Ascending aorta (tissue), 2 donors: ENCODE data around the gene ENAH. TPM values are rescaled to one million over a fixed set of nuclear protein-coding genes. Genes with fewer than 3 reads are reported as not detected.

Source experiments
- DNase-seq, 2 donors: peaks; one replicate each; pipeline ENCODE4 v3.0.0-alpha.2; 2019; ENCODE audit warnings: low spot score in 2 of 2
- H3K27ac ChIP-seq, 2 donors: fragments of 200-600 bp; sonication (generic); one replicate each; pipeline ENCODE4 v1.5.1; 2016 to 2017; ENCODE audit warnings: mild to moderate bottlenecking in 1 of 2
- H3K27me3 ChIP-seq: fragments of 200-600 bp; sonication (generic); one replicate; pipeline ENCODE4 v1.5.1; 2017
- H3K36me3 ChIP-seq, 2 donors: fragments of 200-600 bp; sonication (generic); one replicate each; pipeline ENCODE4 v1.5.1; 2016
- H3K4me1 ChIP-seq, 2 donors: fragments of 200-600 bp; sonication (generic); one replicate each; pipeline ENCODE4 v1.5.1; 2016 to 2017; ENCODE audit warnings: mild to moderate bottlenecking in 1 of 2
- H3K4me3 ChIP-seq, 2 donors: fragments of 200-600 bp; sonication (generic); one replicate each; pipeline ENCODE4 v1.5.1; 2016 to 2017; ENCODE audit warnings: mild to moderate bottlenecking in 1 of 2
- H3K9me3 ChIP-seq, 2 donors: fragments of 200-600 bp; sonication (generic); one replicate each; pipeline ENCODE4 v1.5.1; 2016
- intact Hi-C: fragments of 100-400 bp; cut with DNase I; formaldehyde crosslinking; loops from one replicate; pipeline ENCODE4 v1.15.1; 2023
- total RNA-seq: library from RNA; depleted of rRNA; stranded (reverse); fragments of >200 nt; gene quantifications from one replicate; pipeline ENCODE4 v1.1.0, GENCODE V29; 2016
- TF ChIP-seq, protein P1 (sequence below), 3 experiments: fragments of 200-600 bp in 2 of 3; fragments of 450-650 bp in 1 of 3; sonication (generic) in 2 of 3; IDR thresholded peaks; one replicate each; pipeline ENCODE4 v1.5.1; 2016 to 2019; ENCODE audit warnings: antibody characterized with exemption in 3 of 3, mild to moderate bottlenecking in 1 of 3, moderate library complexity in 1 of 3

ENAH gene
- total RNA-seq, 1 donor from 2014 or later, result 103 TPM

DNA sequence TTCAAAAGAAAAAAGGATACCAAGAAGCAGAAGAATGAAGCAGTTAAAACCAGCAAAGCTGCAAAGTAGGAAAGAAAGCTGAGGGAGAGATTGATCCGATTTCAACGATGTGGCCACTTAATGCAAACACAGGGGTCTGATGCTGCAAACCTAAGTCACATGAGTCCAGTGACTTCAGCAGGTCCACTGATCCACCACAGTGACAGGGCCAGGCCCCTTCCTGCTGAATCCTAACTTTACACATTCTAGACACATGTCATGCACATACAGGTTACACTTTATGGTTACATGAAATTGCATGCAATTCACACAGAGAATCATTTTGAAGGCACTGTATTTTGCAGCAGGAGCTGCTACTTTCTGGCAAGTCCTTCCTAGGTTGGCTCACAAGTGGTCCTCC lies 166.1 kb downstream of the ENAH start:
- Histone ChIP-seq H3K9me3 (no peaks in the 10 kb centered on the region), H3K36me3 (no peaks in the 10 kb centered on the region), H3K27ac (no peak overlapping the region), H3K4me1 (peaks cover 0 to 14% of the 10 kb centered on the region in 2 donors), H3K4me3 (no peak overlapping the region), H3K27me3 (no peaks in the 10 kb centered on the region)
- intact Hi-C loops, result no loop called here
- TF ChIP-seq, protein P1, sequence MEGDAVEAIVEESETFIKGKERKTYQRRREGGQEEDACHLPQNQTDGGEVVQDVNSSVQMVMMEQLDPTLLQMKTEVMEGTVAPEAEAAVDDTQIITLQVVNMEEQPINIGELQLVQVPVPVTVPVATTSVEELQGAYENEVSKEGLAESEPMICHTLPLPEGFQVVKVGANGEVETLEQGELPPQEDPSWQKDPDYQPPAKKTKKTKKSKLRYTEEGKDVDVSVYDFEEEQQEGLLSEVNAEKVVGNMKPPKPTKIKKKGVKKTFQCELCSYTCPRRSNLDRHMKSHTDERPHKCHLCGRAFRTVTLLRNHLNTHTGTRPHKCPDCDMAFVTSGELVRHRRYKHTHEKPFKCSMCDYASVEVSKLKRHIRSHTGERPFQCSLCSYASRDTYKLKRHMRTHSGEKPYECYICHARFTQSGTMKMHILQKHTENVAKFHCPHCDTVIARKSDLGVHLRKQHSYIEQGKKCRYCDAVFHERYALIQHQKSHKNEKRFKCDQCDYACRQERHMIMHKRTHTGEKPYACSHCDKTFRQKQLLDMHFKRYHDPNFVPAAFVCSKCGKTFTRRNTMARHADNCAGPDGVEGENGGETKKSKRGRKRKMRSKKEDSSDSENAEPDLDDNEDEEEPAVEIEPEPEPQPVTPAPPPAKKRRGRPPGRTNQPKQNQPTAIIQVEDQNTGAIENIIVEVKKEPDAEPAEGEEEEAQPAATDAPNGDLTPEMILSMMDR (IDR thresholded peaks at IDR 0.05), result no peak
- DNase-seq, result no peak

DNA sequence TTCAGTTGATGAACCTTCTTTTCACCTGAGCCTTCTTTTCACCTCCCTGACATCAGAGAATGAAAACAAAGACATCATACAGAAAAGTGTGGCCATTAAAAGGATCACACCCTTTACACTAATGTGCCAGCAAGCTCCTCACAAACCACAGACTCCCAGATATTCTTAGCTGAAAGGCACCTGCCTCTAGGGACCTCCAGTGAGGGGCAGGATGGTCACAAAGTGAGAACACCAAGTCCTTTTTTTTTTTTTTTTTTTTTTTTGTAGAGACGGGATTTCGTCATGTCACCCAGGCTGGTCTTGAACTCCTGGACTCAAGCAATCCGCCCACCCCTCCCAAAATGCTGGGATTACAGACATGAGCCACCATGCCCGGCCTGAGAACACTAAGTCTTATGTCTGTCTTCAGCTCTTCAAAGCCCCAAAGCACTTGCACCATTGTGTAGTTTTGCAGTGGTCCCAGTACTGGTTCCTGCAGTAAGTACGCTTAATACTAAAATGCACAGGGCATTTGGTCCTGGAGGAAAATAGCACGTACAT lies 166.9 kb downstream of the ENAH start:
- Histone ChIP-seq H3K36me3 (no peaks in the 10 kb centered on the region), H3K4me3 (no peak overlapping the region), H3K27ac (no peak overlapping the region), H3K27me3 (no peaks in the 10 kb centered on the region), H3K4me1 (peaks cover 0 to 17% of the 10 kb centered on the region in 2 donors), H3K9me3 (no peaks in the 10 kb centered on the region)
- no peak for DNase-seq
- TF ChIP-seq, protein P1 (IDR thresholded peaks at IDR 0.05), result no peak
- intact Hi-C loops, result no loop called here

DNA sequence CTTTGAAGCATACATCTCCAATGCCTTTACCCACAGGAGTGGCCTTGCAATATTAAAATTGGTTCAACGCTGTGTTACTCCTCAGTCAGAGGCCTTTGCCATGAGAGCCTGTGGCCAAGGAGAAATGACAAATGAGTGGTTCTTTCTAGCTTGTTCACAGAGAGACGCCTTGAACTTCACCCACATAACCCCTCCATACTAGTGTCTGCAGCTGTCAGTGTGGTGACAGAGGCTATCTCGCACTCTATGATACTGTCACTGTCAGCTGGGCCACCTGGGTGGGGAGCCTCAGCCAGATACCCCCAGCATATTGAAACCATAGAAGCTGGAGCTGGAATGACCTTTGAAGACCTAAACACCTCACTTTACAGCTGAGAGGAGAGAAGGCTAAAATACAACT lies 167.7 kb downstream of the ENAH start:
- no peak overlapping the region for H3K27ac ChIP-seq
- no peak for DNase-seq
- TF ChIP-seq, protein P1 (IDR thresholded peaks at IDR 0.05), result no peak
- intact Hi-C loops, result no loop called here
- H3K9me3 ChIP-seq, result no peaks in the 10 kb centered on the region
- no peaks in the 10 kb centered on the region for H3K27me3 ChIP-seq
- H3K4me1 ChIP-seq, result peaks cover 0 to 17% of the 10 kb centered on the region in 2 donors
- H3K4me3 ChIP-seq, result no peak overlapping the region
- no peaks in the 10 kb centered on the region for H3K36me3 ChIP-seq

DNA sequence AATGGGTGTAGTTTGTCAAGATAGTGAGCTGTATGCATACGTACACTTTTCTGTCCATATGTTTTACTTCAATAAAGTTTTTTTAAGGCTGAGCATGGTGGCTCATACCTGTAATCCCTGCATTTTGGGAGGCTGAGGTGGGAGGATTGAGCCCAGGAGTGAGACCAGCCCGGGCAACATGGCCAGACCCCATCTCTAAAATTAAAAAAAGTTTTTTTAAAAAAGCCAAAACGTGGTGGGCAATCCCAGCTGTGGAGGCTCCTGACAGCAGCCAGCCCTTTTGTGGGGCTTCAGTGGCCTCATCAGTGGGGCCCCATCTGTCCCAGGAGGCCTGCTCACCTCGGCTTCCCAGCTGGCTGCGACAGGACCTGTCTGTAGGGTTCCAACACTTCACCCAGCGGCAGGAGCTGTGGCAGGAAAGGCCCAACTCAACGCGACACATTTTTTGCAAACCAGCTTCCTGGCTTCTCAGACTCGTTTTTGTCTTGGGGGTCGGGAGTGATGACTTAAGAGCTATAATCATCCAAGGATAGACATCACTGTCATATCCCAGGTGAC lies 168.2 kb downstream of the ENAH start:
- Histone ChIP-seq H3K27me3 (no peaks in the 10 kb centered on the region), H3K4me3 (no peak overlapping the region), H3K27ac (no peak overlapping the region), H3K4me1 (peaks cover 0 to 17% of the 10 kb centered on the region in 2 donors), H3K36me3 (no peaks in the 10 kb centered on the region), H3K9me3 (no peaks in the 10 kb centered on the region)
- TF ChIP-seq, protein P1 (IDR thresholded peaks at IDR 0.05), result no peak
- intact Hi-C loops, result no loop called here
- DNase-seq, result no peak

DNA sequence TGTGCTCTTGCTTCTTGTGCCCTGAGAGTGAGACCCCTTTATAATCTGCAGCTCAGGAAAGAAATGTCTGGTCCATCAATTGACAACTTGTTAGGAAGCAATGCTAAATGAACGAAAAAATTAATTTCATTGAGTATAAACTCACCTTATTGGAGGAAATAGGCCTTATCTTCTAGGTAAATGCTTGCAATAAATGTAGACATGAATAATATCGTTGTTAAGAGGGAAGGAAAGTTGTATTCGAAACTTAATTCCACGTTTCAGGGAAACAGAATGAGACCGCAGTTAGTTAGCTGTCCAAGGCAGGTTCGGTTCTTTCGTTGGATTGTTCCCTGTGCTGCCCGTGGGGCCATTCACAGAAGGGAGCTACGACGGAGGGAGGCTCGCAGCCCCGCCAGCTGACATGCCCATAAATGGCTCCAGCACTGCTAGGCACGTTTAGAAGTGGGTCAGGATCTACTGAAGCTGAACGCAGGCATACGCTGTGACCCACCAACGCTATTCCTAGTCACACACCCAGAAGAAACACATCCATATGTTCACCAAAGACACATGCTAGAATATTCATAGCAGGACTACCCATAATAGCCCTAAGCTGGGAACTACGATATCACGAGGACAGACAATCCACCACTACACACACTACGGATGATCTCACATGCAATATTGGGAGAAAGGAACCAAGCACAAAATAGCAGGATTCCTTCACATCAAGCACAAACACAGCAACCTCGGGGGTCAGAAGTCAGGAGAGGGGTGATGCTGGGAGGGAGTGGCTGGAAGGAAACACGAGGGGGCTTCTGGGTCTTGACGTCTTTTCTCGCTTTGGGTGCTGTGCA lies 168.9 kb downstream of the ENAH start:
- Histone ChIP-seq H3K9me3 (no peaks in the 10 kb centered on the region), H3K27me3 (no peaks in the 10 kb centered on the region), H3K4me1 (peaks cover 0 to 20% of the 10 kb centered on the region in 2 donors), H3K36me3 (no peaks in the 10 kb centered on the region), H3K27ac (no peak overlapping the region), H3K4me3 (no peak overlapping the region)
- no peak for DNase-seq
- TF ChIP-seq, protein P1 (IDR thresholded peaks at IDR 0.05), result no peak
- intact Hi-C loops, result no loop called here
